ENCODE data around the gene MYH10. TPM values are rescaled to one million over a fixed set of nuclear protein-coding genes. Genes with fewer than 3 reads are reported as not detected.

Gene MYH10
- total RNA-seq, 1 experiment from 2014 or later, result 251 TPM

GRCh38 chr17:8611619-8612298 lies 18.8 kb downstream of the MYH10 start:
- Histone ChIP-seq H3K9me3 (ENCODE audit: control insufficient read depth, low read depth, low read length) (no peaks in the 10 kb centered on the region), H3K79me2 (ENCODE audit: insufficient read depth, low read length) (peaks cover 54% of the 10 kb centered on the region), H2AK5ac (ENCODE audit: insufficient read length, low read length) (no peak overlapping the region), H3K23ac (ENCODE audit: insufficient read length, low read depth, low read length) (no peak overlapping the region), H3T11ph (ENCODE audit: low read length) (no peak overlapping the region), H3K18ac (ENCODE audit: insufficient read length, low read depth, low read length) (no peak overlapping the region), H3K23me2 (ENCODE audit: insufficient read length, low read depth, low read length, poor library complexity, severe bottlenecking) (no peaks in the 10 kb centered on the region), H4K5ac (ENCODE audit: insufficient read length, low read depth, low read length) (no peak overlapping the region), H2BK5ac (ENCODE audit: insufficient read length, low read length) (peak overlapping the region; percentile 53), H3K27ac (ENCODE audit: insufficient read length, low read depth, low read length) (peak overlapping the region; percentile 61), H2BK20ac (ENCODE audit: low read depth, low read length, poor library complexity, severe bottlenecking) (no peak overlapping the region), H4K91ac (ENCODE audit: insufficient read length, low read depth, low read length) (no peak overlapping the region), H2BK120ac (ENCODE audit: low read depth, low read length, poor library complexity, severe bottlenecking) (no peak overlapping the region), H2AFZ (ENCODE audit: low read length) (no peak overlapping the region), H3K4me2 (ENCODE audit: insufficient read depth, insufficient read length, low read length) (no peak overlapping the region), H3K56ac (ENCODE audit: insufficient read length, low read depth, low read length) (no peak overlapping the region), H2BK15ac (ENCODE audit: low read depth, low read length) (no peak overlapping the region), H3K14ac (ENCODE audit: insufficient read depth, low read length) (no peak overlapping the region), H3K27me3 (ENCODE audit: insufficient read depth, low read length) (no peaks in the 10 kb centered on the region; the same call in 1 of the 2 replicates), H3K4me1 (ENCODE audit: insufficient read depth, low read length) (peaks cover 3% of the 10 kb centered on the region; the same call in 1 of the 2 replicates), H2BK12ac (ENCODE audit: insufficient read length, low read depth, low read length) (no peak overlapping the region), H3K79me1 (ENCODE audit: insufficient read depth, low read depth, low read length, poor library complexity, severe bottlenecking) (peaks cover 8% of the 10 kb centered on the region), H3K4ac (ENCODE audit: low read depth, low read length) (no peak overlapping the region), H3K9ac (ENCODE audit: extremely low read depth, insufficient read length, low read length) (no peak overlapping the region), H4K20me1 (ENCODE audit: control insufficient read depth, insufficient read depth, insufficient read length) (no peaks in the 10 kb centered on the region), H4K8ac (replicated peaks; ENCODE audit: insufficient read length, low read depth, low read length) (no peak overlapping the region)
- peak overlapping the region in 1 of 3 experiments; percentile 2; a peak in 1 of 7 replicates for H3K27ac Mint-ChIP-seq
- H3K36me3 Mint-ChIP-seq (ENCODE audit: insufficient read depth in 1 of 3, low read depth in 3 of 3), result peaks cover 27 to 46% (median 43%) of the 10 kb centered on the region in 3 experiments
- no peak overlapping the region; a peak in 1 of 5 replicates for H3K4me3 Mint-ChIP-seq
- H3K9me3 Mint-ChIP-seq, result peaks cover 0 to 4% of the 10 kb centered on the region in 2 experiments; a peak in 2 of 5 replicates
- H3K27me3 Mint-ChIP-seq (ENCODE audit: low read depth), result no peaks in the 10 kb centered on the region
- WGBS (ENCODE audit: extremely low coverage, insufficient read length, low lambda C conversion rate), result no CpG with 5 or more reads among the region's 8 CpGs
- no peak for TF ChIP-seq CTCF (conservative IDR thresholded peaks at IDR 0.05)
- H3K4me1 Mint-ChIP-seq, result peaks cover 31 to 45% of the 10 kb centered on the region in 2 experiments
- DNase-seq, result no peak
